IPS DF 4.7 (cell line): Measurements from ENCODE around the gene SYK.
"Not testable (repeated sequence)": the region's sequence is repeated elsewhere in the genome, so short reads cannot be mapped to it uniquely, and the experiment has no call there.

Experiments used
- DNase-seq: peaks from one replicate; pipeline ENCODE4 v3.0.0-alpha.2; 2013; ENCODE audit warnings: low spot score; ENCODE audit errors: extremely low read depth

The SYK gene

DNA sequence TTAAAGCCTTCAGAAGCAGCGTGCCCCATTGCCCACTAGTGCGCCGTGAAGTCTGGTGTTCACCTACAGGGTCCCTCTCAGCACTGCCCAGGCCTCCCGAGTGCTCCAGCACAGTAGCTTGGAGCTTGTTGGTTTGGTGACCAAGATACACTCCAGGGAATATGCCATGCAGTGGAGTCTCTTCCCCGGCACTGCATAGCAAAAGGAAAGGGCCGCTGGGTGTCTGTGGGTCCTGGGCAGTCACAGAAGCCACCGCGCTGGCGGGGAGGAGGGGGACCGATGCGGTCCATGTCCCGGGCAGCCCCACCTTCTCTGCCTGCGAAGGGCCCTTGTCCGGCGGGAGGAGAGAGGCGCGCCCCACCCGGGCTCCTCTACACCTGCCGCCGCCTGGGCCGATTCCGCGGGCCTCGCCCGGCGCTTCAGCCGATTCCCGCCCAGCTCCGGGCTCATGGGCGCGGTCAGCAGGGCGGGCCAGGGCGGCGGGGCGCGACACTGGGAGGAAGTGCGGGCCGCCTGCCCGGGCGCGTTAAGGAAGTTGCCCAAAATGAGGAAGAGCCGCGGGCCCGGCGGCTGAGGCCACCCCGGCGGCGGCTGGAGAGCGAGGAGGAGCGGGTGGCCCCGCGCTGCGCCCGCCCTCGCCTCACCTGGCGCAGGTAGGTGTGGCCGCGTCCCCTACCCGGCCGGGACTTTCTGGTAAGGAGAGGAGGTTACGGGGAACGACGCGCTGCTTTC is at the start of gene SYK:
Gene SYK (plus strand): TSS at position 579 of the 732 bp plus-strand sequence. CDS start 42,080 bp downstream, outside the sequence.
- DNase-seq: no peak

DNA sequence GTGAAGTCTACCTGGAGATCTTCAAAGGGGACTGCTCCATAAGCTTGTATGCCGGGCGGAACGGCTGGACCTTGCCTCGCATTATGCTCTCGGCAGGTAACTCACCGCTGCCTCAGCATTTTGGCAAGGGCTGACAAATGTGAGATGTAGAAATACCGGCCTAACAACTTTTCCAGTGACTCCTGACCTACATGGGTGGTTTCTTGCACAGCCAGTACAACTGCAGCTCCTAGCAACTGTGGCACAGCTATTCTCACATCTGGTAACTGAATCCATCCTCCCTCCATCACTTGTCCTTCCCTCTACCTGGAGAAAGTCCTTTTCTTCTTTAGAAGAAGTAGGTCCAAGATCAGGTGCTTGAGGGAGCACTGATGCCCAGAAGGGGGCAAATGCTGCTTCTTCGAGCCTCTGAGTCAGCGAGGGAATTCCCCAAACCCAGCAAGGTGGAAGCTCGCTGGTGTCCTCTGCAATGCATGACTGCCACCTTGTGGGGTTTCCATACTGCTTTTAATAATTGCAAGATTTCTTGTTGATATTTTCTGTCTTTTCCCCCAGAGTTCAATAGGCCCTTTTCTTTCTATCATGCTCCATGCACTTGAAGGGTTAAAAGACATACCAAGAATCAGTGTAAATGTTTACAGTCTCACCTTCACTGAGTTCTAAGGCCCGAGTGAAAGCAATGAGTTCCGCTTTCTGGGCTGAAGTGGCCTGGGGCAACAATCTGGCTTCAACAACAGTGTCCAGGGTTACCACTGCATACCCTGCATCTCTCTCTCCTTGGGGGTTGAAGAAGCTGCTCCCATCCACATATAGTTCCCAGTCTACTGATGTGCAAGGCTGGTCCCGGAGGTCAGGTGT is 45.9 kb upstream of the SYK start:
- not testable (repeated sequence) for DNase-seq

DNA sequence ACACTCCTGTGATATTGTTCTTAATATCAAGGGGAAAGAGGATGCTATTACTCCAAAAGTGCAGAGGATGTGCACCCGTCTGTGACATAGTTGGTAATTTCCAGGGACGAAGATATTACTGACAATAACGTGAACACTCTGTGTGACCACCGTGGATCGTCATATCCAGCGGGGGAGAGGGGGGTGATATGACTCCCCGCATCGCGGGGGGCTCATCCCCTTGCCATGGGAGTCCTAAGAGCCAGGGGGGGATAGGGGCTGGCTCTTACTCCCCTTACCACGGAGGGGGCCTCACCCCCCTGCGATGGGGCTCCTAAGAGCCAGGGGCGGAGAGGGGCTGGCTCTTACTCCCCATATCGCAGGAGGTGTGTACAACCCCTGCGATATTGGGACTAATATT is 41.0 kb upstream of the SYK start:
- not testable (repeated sequence) for DNase-seq

DNA sequence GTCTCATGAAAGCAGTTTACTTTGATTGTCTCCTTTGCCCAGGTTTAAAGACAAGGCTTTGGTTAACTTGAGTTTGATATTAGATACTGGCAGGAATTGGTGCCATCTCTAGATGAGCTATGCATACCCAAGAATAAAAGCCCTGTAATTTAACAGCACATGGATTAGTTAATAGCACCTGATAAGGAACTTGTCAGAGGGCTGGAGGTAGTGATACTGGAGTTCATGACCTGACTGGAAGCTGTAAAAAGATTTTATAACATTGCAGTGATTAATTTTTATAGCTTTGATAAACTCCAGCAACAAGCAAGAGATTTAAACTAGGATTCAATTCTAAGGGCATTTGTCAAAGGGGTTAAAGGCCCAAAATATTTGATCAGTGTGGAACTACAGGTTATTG is 34.9 kb upstream of the SYK start:
- no peak for DNase-seq

DNA sequence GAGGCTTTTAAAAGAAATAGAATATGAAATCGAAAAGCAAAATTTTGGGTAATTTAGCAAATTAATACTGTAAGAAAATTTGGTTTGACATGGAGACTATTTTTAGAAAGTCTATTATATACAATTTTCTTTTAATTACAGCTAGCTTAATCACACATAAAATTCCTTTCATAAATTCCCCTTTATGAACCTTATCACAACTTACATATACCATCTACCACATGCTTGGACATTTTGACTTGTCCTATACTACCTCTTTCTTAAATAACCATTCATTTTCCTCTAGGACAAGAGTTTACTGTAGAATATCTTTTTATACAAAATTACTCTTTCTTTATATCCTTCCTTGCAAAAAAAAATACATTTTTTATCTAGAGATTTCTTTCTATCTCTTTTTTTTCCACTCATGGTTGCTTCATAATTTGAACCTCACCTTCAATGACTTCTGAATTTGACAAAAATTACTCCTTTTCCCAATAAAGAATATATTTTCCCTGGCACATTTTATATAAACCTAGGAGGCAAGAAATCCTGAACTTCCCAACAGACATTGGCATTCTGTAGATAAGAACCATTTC is 34.0 kb upstream of the SYK start:
- DNase-seq: no peak

DNA sequence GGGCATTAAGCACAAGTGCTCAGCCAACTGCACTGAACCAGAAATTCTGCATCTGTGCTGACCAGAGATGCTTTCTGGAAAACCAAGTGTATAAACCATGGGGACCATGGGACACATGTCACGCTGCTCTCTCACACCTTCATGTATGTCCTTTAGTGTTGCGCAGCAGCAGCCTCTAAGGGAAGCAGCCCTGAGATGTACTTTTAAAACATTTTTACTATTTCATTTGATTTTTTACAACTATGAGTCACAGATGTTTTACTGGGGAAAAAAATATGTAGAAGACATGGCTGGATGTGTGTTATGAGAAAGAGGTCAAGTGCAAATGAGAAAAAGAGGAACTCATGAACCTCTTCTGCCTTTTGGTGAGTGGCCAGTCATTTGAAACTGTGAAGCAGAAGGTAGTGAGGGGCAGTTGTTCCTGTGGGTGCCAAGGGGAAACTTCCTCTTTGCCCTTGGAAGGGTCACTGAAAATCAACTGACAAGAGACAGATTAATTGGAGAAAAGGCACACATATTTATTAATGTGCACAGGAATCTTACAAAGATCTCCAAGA is 31.4 kb upstream of the SYK start:
- no peak for DNase-seq

DNA sequence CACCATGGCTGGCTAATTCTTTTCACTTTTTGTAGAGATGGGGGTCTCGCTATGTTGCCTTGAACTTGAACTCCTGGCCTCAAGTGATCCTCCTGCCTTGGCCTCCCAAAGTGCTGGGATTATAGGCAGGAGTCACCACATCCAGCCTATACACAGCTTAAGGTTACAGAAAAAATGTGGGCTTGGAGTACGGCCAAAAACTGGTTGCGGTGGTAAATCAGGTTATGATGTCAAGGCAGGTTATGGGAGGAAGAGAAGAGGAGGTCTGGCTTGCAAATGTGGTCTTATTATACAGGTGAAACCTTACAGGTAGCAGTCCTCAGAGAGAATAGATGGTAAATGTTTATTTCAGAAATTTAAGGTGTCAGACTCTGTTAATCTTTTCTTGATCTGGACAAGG is 30.7 kb upstream of the SYK start:
- no peak for DNase-seq

DNA sequence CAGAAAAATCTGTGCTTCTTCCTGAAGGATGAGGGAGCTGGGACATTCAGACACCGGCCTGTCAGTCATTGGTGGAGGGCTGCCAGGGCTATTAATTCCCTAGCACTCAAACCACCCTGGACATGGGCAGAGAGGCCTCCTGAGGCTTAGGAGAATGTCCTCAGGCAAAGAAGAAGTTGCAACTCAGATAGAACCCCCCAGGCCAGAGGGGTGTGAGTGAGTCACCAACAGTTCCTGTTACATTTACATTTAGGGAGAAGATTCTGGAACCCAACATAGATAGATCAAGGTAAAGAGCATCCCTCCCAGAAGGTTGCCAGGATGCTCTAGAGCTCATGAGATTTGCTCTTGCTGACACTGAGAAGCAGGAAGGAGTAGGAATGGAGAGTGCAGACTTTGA is 29.2 kb upstream of the SYK start:
- no peak for DNase-seq

DNA sequence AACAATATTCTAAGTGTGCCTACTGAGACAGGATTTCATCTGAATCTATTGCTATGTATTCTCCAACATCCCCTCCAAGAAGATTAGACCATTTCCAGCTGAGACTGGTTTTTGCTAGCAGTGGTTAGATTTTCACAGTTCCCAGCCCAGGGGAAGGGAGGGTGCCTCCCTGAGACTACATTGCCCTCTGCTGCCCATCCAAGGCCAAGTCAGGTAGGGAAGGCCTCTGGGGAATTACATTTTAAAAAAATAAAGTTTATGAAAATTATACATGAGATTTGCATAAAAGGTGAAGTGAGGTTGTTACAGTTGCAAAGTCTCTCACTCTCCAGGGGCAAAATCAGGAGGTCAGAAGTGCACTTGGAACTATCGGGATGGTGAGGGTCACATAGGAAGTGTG is 28.0 kb upstream of the SYK start:
- DNase-seq: no peak

DNA sequence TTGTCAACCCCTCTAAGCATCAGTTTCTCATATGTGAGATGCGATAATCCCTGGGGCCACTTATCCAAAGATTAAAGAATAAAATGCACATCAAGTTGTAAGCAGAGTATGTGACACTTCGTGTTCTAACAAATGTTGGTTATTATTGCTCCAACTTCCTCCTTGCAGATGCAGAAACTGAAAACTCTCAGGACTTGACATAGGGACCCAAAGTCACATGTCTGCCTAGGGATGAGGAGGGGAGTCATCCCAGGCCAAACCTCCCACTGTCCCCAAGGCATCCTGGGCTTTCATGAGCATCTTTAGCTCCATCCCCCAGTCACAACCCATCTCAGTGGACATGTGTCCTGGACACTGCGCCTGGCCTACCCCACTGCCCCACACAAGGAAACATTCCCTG is 27.5 kb upstream of the SYK start:
- DNase-seq: no peak

DNA sequence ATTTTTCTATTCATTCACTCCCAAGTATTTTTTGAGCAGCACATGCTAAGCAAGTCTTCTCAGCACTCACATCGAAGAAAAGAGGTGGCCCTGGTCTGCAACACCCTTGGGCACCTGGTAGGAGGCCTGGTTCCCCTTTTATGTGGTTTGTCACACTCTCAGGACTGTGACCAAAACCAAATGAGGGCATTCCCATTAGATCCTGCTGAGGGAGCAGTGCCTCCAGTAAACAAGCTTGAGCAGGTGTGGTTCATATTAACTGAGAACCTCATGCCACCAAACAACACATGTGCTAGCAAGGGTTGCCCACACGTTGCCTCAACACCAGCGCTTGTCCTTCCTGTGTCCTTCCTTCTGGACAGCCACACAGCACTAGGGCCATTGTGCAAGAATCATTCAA is 26.9 kb upstream of the SYK start:
- no peak for DNase-seq

DNA sequence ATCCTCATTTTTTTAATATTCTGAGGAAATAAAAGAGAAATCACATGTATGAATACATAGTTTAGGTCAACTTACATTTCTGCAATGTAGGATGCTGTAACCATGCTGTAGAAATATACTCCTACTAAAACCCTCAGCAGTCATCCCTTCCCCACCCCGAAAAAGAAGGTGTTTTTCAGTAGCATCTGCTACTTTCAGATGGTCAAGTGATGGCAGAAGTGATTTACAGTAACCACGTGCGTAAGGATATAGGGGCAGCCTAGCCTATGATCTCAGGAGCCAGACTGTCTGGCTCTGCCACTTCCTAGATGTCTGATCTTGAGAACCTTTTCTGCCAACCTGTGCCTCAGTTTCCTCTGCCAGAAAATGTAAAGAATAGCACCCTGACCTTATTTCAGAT is 26.0 kb upstream of the SYK start:
- no peak for DNase-seq

DNA sequence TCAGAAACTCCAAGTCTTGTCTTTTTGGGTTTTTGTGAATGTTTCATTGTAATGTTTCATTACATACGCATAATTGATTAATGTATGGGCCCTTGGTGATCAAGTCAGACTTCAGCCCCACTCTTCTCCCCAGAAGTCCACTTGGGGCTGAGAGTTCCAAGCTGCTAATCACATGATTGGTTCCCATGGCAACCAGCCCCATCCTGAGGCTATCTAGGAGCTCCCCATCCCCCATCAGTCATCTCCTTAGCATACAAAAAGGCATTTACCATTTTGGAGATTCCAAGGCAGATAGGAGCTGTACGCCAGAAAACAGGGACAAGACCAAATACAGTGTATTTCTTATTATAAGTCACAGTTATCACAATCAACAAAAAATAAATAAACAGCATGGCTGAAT is 22.9 kb upstream of the SYK start:
- no peak for DNase-seq

DNA sequence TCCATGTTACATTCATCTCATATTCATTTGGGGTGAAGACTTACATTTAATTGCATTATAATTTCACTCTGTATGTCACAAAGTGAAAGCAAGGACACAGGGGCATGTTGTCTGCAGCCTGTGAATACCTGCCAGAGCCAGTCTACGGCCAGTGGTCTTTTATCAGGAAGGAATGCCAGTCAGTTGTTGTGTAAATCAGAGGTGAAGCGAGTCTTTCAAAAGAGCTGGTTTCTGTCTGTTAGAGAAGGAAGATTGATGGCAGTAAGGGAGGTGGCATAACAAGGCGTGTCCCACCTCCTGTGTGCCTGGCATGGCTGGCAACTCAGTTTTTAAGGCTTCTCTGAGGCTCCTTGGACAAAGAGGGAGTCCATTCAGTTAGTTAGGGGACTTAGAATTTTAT is 18.1 kb upstream of the SYK start:
- DNase-seq: no peak

DNA sequence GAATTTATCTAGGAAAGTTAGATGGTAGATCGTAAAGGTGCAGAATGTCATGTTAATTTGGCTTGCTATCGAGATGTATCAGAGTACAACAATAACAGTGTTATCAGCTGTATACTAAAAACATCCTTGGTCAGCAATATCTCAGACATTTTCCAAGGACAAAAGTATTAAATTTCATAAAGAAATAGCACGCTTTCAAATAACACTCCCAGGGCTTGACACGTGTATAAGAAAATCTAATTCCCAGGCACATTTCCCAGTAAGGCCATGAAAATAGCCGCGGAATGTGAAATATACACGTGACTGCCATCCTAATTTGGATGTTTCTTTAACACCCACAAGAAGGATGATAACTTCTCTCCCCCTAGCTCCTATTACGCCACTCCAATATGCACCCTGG is 17.7 kb upstream of the SYK start:
- DNase-seq: no peak

DNA sequence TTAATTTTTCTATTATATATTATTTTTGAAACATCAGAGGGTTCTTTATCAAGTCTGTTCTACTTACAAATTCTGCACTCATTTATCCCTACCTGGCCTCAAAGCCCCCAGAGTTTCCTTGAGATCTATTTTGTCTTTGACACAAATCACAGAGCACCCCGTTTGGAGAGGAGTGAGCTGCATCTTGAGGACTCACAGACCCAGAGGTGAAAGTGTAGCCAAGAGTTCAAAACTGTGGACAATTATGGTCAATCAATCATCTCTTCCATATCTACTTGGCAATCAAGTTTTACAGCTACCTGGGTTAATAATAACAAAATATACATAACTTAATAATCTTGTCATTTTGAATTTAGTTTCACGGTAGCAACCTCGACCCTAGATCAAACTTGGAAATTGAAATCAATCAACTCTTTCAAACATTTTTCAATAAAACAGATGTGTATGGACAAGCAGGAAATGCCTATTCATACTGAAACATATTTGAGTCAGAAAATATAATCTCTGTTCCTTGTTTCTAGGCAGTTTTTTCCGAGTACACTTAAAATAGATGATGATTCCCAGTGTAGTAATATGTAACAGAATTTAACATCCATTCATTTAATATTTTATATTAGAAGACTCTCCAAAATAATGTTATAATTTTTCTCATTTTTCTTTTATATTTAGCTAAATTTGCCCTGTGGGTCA is 13.7 kb upstream of the SYK start:
- DNase-seq: no peak

DNA sequence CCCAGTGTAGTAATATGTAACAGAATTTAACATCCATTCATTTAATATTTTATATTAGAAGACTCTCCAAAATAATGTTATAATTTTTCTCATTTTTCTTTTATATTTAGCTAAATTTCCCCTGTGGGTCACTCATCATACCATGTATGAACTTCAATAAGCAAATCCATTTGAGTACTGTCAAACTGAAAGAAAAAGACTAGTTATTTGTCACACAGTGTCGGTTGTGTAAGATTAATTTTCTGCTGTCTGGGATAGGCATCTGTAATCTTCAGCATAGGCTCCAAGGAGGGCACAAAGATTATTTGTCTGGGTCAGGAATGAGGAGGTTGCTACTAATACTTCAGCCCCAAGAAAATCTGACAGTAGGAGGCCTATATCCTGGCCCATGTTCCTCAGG is 13.1 kb upstream of the SYK start:
- not testable (repeated sequence) for DNase-seq

DNA sequence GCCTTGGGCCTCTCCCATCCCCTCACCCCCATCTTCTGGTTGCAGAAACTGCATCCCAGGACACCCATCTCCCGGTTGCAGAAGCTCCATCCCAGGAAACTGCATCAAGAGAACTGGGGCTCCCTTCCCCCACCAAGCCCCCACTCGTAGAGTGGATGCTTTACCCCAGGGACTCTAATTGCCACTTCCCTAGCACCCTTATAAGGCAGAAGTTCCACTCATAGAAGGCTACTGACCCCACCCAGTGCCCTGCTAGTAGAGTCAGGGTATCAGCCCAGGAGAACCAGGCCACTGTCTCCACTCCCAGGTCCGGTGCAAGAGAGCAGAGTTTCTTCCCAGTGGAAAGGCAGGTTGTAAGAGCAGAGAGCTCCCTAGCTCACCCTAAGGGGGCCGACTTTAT is 12.2 kb upstream of the SYK start:
- DNase-seq: no peak

DNA sequence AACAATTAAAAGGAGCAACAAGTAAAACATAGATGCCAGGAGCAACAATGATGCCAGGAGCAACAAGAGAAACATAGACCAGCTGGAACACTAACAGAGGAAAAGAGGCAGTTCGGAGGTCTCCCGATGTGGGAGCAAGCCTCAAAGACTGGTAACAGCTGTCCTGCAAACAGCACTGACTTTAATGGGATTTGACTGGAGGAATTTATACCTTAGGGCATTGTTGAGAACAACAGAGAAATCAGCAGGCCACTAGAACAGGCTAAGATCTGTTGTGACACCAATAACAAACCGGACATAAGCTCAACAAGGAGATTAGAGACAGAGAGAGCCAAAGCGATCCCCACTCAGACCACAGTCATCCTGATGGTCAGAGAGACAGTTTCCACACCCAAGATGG is 11.8 kb upstream of the SYK start:
- no peak for DNase-seq

DNA sequence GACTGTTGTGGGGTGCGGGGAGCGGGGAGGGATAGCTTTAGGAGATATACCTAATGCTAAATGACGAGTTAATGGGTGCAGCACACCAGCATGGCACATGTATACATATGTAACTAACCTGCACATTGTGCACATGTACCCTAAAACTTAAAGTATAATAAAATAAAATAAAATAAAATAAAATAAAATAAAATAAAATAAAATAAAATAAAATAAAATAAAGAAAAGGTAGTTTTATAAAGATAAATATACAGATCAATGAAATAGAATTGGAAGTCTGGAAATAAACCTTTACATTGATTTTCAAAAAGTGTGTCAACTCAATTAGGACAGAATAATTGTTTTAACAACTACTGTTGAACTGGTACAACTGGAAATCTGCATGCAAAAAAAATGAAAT is 8.6 kb upstream of the SYK start:
- not testable (repeated sequence) for DNase-seq

DNA sequence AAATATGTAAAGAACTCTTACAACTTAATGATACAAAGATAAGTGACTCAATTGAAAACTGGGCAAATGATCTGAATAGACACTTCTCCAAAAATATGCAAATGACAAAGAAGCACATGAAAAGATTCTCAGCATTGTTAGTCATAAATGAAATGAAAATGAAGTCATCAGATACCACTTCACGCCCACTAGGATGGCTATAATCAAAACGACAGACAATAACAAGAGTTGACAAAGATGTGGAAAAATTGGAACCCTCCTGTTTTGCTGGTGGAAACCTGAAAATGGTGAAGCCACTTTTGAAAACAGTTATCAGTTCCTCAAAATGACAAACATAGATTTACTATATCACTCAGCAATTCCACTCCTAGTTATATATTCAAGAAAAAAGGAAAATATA is 7.9 kb upstream of the SYK start:
- DNase-seq: no peak

DNA sequence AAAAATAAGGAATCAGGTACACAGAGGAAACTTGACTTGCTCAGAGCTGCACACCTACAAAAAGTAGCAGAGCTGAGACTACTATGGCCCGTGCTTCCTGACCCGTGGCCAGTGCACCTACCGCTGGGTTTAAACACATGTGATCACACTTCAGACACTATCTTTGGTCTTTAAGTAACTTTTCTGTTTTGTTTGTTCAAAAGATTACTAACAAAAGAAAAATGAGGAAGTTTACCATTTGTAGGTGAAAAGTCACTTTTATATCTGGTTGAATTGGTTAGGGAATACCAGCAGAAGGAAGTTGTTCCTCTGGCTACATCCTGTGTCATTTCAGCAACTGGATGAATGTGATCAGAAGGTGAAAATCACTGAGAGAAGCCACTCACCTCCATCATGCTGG is 6.5 kb upstream of the SYK start:
- DNase-seq: no peak
